ENCODE measurements around the gene PRKCA.

PRKCA gene

GRCh38 chr17:66727634-66728570 lies 425.5 kb downstream of the PRKCA start:
- DNase-seq: peak; percentile 79

- DNase-seq: no peak
Measured at GRCh38 chr17:66730461-66730923, 428.1 kb downstream of the PRKCA start.

DNA sequence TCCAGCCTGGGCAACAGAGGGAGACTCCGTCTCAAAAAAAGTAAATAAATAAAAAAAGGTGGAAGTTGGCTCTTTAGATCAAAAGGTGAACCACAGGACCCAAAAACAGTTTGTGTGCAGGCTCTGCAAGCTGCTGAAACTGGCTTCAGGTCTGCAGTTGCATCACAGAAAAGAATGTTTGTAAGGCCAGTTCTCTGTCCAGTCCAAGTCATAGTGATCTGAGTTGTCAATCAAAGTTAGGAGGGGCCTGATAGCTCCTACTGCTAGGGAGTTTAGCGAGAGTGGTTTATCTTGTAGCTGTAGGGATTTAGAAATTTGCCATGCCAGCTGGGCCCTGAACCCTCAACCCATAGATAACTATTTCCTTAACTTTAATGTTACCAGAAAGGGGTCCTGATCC lies 431.3 kb downstream of the PRKCA start:
- DNase-seq: no peak

GRCh38 chr17:66734186-66734943 lies 432.0 kb downstream of the PRKCA start:
- DNase-seq: no peak

DNA sequence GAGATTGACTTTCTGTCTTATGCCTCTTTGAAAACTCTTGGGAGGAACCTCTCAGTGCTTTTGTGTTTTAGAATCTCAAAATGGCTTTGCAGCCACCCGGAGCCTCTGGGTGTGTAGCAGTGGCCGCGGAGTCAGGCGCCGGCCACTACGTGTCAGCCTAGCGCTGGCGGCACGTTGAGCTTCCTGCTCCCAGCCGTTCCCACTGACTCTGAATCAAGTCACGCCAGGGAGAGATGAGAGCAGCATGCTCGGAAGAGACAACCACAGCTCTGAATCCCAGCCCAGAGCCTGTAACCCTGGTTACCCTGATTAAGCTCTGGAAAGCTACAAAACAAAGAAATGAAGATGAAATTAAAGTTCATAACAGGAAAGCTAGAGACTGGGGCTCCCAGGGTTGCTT lies 435.1 kb downstream of the PRKCA start:
- peak; percentile 64 for DNase-seq

- DNase-seq: no peak
Measured at GRCh38 chr17:66738301-66738700, 435.9 kb downstream of the PRKCA start.

GRCh38 chr17:66739553-66739952 lies 437.1 kb downstream of the PRKCA start:
- no peak for DNase-seq

- DNase-seq: no peak
Measured at GRCh38 chr17:66740226-66740625, 437.8 kb downstream of the PRKCA start.

- DNase-seq: no peak
Measured at GRCh38 chr17:66743511-66743910, 441.1 kb downstream of the PRKCA start.

GRCh38 chr17:66746736-66747135 lies 444.3 kb downstream of the PRKCA start:
- no peak for DNase-seq

GRCh38 chr17:66747578-66748275 lies 445.3 kb downstream of the PRKCA start:
- DNase-seq: no peak

DNA sequence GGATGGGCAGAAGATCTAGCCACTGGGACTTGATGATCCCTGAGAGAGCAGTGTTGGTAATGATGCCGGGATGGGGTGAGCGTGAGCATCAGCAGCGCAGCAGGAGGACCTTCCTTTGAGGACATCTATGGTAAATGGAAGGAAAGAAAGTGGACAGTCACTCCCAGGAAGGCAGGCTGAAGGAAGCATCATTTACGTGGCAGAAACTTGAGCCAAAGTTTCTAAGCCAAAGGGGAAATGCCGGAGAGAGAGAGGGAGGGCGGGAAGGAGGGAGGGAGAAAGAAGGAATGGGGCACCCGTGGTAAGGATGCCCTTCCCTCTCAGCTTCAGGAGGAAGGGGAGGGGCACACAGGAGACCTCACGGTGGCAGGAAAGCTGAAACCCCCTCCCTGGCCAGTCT lies 446.2 kb downstream of the PRKCA start:
- no peak for DNase-seq

DNA sequence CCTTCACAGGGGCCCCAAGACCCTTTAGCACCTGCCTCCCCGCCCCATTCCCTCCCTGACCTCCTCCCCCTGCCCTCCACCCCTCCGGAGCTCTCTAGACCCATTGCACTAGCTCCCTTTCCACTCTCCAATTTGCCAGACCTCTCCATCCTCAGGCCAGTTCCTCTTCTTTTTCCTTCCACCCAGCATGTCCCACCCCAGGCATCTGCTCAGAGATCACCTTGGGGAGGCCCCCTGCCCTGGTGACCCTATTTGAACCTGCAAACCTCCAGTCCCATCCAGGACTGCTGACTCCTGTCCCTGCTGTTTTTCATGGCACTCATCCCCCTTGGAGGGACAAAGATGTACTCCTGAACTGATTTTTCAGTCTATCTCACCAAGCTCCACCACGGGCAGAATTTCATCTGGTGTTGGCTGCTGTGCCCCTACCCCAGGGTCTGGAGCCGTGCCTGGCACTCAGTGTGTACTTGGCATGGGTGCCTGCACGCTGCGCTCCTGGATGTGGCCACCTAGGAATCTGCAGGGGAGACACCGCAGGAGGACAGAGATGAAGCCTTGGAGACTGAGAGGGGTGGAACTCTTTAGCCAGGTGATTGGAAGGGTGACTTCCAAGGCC lies 446.9 kb downstream of the PRKCA start:
- DNase-seq: no peak

GRCh38 chr17:66750116-66750515 lies 447.7 kb downstream of the PRKCA start:
- DNase-seq: no peak

DNA sequence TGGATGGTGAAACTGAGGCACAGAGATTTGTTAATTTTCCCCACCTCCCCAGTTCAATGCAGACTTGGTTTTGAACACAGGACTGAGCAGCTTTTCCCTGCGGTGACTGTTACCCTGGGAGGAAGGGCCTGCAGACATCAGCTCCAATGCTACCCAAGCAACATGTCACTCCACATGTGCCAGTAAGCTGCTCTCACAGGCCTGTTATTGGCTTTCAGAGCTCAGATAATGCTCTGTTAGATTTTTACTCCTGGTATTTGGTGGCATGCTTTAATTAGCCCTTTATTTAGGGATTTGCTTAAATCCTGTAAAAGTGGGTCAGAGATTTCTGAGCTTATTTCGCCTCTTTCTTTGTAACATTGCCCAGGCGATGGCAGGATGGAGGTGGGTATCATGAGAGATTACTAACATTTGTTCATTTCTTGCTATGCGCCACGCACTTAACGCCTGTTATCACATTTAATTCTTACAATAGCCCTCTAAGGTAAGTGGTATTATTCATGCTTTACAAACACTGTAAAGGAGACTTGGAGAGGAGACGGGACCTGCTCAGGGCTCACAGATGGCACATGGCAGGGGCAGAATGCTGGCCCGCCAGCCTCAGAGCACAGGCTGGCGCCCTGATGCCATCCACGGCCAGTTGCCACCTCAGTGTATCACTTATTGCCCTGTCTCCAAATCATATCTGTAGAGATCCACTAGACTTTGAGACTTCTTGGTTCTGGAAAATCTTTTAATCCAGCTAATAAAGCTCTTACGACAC lies 448.5 kb downstream of the PRKCA start:
- no peak for DNase-seq

DNA sequence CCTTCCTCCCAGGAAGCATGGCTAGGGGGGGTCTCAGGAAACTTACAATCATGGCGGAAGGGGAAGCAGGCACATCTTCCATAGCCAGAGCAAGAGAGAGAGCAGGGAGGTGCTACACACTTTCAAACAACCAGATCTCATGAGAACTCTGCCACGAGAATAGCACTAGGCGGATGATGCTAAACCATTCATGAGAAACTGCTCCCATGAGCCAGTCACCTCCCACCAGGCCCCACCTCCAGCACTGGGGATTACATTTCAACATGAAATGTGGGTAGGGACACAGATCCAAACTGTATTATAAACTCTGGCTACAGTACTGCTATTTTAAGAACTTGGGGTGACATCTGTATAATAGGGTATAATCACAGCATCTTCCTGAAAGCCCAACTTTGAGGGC lies 449.4 kb downstream of the PRKCA start:
- DNase-seq: no peak

DNA sequence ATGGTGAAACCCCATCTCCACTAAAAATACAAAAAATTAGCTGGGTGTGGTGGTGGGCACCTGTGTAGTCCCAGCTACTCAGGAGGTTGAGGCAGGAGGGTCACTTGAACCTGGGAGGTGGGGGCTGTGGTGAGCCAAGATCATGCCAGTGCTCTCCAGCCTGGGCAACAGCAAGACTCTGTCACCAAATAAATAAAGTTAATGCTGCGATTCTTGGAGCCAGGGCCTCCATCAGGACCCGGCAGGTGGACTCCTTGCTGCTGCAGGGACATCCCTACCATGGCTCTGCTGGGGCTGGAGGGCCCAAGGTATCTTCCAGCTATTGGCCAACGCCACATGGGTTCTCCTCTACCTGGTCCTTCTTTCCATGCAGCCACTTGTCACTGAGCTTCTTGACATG lies 450.0 kb downstream of the PRKCA start:
- no peak for DNase-seq

- no peak for DNase-seq
Measured at GRCh38 chr17:66753126-66753920, 450.9 kb downstream of the PRKCA start.

DNA sequence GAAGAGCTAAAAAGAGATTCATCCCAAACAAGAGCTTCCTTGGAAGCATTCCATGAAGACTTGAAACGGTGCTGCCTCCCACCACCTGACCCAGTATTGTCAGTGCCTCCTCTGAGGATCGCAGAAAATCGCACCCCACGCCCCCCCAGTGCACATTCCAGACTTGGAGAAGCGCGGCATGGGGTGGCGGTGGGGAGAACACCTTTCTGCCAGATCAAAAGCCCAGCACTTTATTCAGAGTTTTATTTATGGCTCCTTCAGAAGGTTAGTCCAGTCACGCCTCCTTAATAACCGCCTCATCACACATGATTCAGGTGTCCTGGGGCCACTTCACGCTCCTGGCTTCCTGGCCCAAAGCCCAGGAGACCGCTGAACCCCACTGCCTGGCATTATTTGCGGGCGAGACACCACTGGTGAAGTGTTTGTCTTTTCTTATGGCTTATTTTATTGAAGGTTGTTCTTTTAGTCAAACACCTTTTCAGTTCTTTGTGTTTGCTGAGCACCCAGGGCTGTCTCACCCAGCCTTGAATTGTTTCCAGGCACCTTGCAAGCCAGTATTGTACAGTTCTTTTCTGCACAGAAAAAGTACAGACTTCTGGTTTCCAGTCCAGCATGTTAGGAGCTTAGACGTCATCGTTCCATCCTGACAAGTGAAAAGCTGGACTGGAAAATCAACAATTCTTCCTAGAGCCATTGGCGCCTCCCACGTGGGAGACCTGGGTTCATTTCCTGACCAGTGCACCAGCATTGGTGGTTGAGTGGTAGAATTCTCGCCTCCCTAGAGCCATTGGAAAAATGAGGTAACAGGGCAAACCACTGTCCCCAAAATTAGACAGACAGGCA lies 452.9 kb downstream of the PRKCA start:
- DNase-seq: peak; percentile 93

- DNase-seq: no peak
Measured at GRCh38 chr17:66755944-66756290, 453.5 kb downstream of the PRKCA start.

Measured in NCI-H510A (cell line).